ENCODE results near the gene PPP6R2.

PPP6R2 gene

GRCh38 chr22:50439871-50440331 is 96.8 kb downstream of the PPP6R2 start:
- no peak overlapping the region for H3K4me3 ChIP-seq (ENCODE audit: low read length)
- DNase-seq (ENCODE audit: low read depth) = no peak
- no peak for TF ChIP-seq CTCF (conservative IDR thresholded peaks at IDR 0.05; ENCODE audit: low read depth, low read length)

- DNase-seq (ENCODE audit: low read depth) = no peak
- TF ChIP-seq CTCF (conservative IDR thresholded peaks at IDR 0.05; ENCODE audit: low read depth, low read length) = no peak
- H3K4me3 ChIP-seq (ENCODE audit: low read length) = no peak overlapping the region
These were observed 97.6 kb downstream of the PPP6R2 start for GRCh38 chr22:50440544-50441249.

- no peak for TF ChIP-seq CTCF (conservative IDR thresholded peaks at IDR 0.05; ENCODE audit: low read depth, low read length)
- DNase-seq (ENCODE audit: low read depth) = no peak
- H3K4me3 ChIP-seq (ENCODE audit: low read length) = no peak overlapping the region
These were observed 98.4 kb downstream of the PPP6R2 start for GRCh38 chr22:50441428-50441993.

GRCh38 chr22:50443197-50443596 is 100.1 kb downstream of the PPP6R2 start:
- DNase-seq (ENCODE audit: low read depth) = no peak
- no peak overlapping the region for H3K4me3 ChIP-seq (ENCODE audit: low read length)

GRCh38 chr22:50443801-50444625 is 100.9 kb downstream of the PPP6R2 start:
- no peak overlapping the region for H3K4me3 ChIP-seq (ENCODE audit: low read length)
- DNase-seq (ENCODE audit: low read depth) = no peak
- no peak for TF ChIP-seq CTCF (conservative IDR thresholded peaks at IDR 0.05; ENCODE audit: low read depth, low read length)

More at GRCh38 chr22:50443197-50443596, 100.1 kb downstream of the PPP6R2 start:
- no peak for TF ChIP-seq CTCF (conservative IDR thresholded peaks at IDR 0.05; ENCODE audit: low read depth, low read length)

- no peak overlapping the region for H3K4me3 ChIP-seq (ENCODE audit: low read length)
- no peak for TF ChIP-seq CTCF (conservative IDR thresholded peaks at IDR 0.05; ENCODE audit: low read depth, low read length)
- DNase-seq (ENCODE audit: low read depth) = peak; percentile 14
These were observed 101.5 kb downstream of the PPP6R2 start for GRCh38 chr22:50444663-50445062.
